ENCODE data around the gene KICS2. TPM values are rescaled to one million over a fixed set of nuclear protein-coding genes. Genes with fewer than 3 reads are reported as not detected.

The KICS2 gene
- total RNA-seq, 6 experiments from 2014 or later = 3.7 to 5.8 (median 5.0) TPM

DNA sequence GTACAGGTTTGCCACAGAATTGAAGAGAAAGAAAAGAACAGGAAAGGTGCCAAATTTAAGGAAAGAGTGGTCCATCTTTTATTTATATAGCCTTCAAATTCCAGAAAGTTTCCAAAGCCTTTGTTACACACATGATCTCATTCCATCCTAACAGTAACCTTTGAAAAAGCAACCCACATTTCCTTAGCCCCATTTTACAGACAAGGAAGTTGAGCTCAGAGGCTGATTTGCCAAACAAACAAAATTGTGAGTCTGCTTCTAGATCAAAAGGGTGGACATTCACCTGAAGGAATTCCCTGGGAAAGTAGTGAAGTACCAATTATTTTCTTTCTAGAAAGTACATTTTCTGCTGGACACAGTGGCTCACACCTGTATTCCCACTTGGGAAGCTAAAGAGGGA lies 32.0 kb downstream of the KICS2 start:
- H3K4me1 Mint-ChIP-seq (ENCODE audit: low read depth) = peaks cover 38% of the 10 kb centered on the region
- TF ChIP-seq CTCF (IDR thresholded peaks at IDR 0.05) = no peak
- H3K36me3 Mint-ChIP-seq (ENCODE audit: low read depth) = peaks cover 19% of the 10 kb centered on the region
- no peak for DNase-seq
- no peak overlapping the region for H3K4me3 Mint-ChIP-seq
- H3K27me3 Mint-ChIP-seq (ENCODE audit: insufficient read depth) = no peaks in the 10 kb centered on the region
- no peak overlapping the region for H3K27ac Mint-ChIP-seq
- no peaks in the 10 kb centered on the region for H3K9me3 Mint-ChIP-seq

GRCh38 chr12:64189530-64189929 lies 32.6 kb downstream of the KICS2 start:
- Mint-ChIP-seq H3K4me1 (ENCODE audit: low read depth) (peaks cover 43% of the 10 kb centered on the region), H3K4me3 (no peak overlapping the region), H3K27ac (peak overlapping the region; percentile 0; the same call in 1 of the 2 replicates), H3K27me3 (ENCODE audit: insufficient read depth) (no peaks in the 10 kb centered on the region), H3K9me3 (no peaks in the 10 kb centered on the region), H3K36me3 (ENCODE audit: low read depth) (peaks cover 19% of the 10 kb centered on the region)
- no peak for DNase-seq
- no peak for TF ChIP-seq CTCF (IDR thresholded peaks at IDR 0.05)

- H3K9me3 Mint-ChIP-seq = no peaks in the 10 kb centered on the region
- H3K27me3 Mint-ChIP-seq (ENCODE audit: insufficient read depth) = no peaks in the 10 kb centered on the region
- H3K4me1 Mint-ChIP-seq (ENCODE audit: low read depth) = peaks cover 61% of the 10 kb centered on the region
- H3K36me3 Mint-ChIP-seq (ENCODE audit: low read depth) = peaks cover 6% of the 10 kb centered on the region
- H3K4me3 Mint-ChIP-seq = peak overlapping the region; percentile 38
- peak overlapping the region; percentile 87 for H3K27ac Mint-ChIP-seq
- no peak for TF ChIP-seq CTCF (IDR thresholded peaks at IDR 0.05)
- DNase-seq = no peak
Observed at GRCh38 chr12:64187794-64188193, 34.3 kb downstream of the KICS2 start.

DNA sequence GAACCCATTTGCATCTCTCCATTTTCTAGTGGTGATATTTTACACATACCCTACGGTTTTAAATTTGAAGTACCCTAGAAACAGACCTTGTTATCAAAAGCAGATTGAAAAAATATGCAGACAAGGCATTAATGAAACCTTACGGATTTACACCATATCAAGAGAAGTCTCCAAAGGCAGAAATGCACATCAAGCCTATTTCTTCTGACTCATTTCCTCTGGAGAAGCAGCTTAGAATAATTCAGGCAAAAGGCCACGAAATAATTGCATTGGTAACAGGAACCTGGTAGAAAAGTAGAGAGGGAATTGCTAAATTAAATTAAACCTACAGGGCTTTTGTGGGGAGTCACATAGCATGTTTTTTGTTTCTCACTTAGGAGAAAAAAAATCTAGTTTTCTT lies 34.7 kb downstream of the KICS2 start:
- Mint-ChIP-seq H3K36me3 (ENCODE audit: low read depth) (peaks cover 2% of the 10 kb centered on the region; the same call in 1 of the 2 replicates), H3K27ac (peak overlapping the region; percentile 87), H3K27me3 (ENCODE audit: insufficient read depth) (no peaks in the 10 kb centered on the region), H3K4me3 (peak overlapping the region; percentile 72), H3K4me1 (ENCODE audit: low read depth) (peaks cover 65% of the 10 kb centered on the region), H3K9me3 (no peaks in the 10 kb centered on the region)
- DNase-seq = peak; percentile 72
- TF ChIP-seq CTCF (IDR thresholded peaks at IDR 0.05) = no peak

- TF ChIP-seq CTCF (IDR thresholded peaks at IDR 0.05) = no peak
- H3K9me3 Mint-ChIP-seq = no peaks in the 10 kb centered on the region
- DNase-seq = peak; percentile 26
- no peaks in the 10 kb centered on the region for H3K27me3 Mint-ChIP-seq (ENCODE audit: insufficient read depth)
- H3K36me3 Mint-ChIP-seq (ENCODE audit: low read depth) = no peaks in the 10 kb centered on the region
- H3K27ac Mint-ChIP-seq = peak overlapping the region; percentile 87
- H3K4me3 Mint-ChIP-seq = peak overlapping the region; percentile 72
- H3K4me1 Mint-ChIP-seq (ENCODE audit: low read depth) = peaks cover 71% of the 10 kb centered on the region
Observed at GRCh38 chr12:64186789-64187188, 35.3 kb downstream of the KICS2 start.

GRCh38 chr12:64184216-64184615 lies 37.9 kb downstream of the KICS2 start:
- peaks cover 81% of the 10 kb centered on the region for H3K4me1 Mint-ChIP-seq (ENCODE audit: low read depth)
- TF ChIP-seq CTCF (IDR thresholded peaks at IDR 0.05) = no peak
- H3K27ac Mint-ChIP-seq = peak overlapping the region; percentile 92
- H3K36me3 Mint-ChIP-seq (ENCODE audit: low read depth) = no peaks in the 10 kb centered on the region
- no peak for DNase-seq
- H3K4me3 Mint-ChIP-seq = no peak overlapping the region
- no peaks in the 10 kb centered on the region for H3K9me3 Mint-ChIP-seq
- no peaks in the 10 kb centered on the region; the same call in 1 of the 2 replicates for H3K27me3 Mint-ChIP-seq (ENCODE audit: insufficient read depth)
